Middle frontal gyrus (tissue), 1 donor: ENCODE results near the gene BAG3.
"Not testable (repeated sequence)": the region's sequence is repeated elsewhere in the genome, so short reads cannot be mapped to it uniquely, and the experiment has no call there.

Experiments used
- DNase-seq: peaks from one replicate; pipeline ENCODE4 v3.0.0-alpha.2; 2015; ENCODE audit warnings: low spot score; ENCODE audit errors: extremely low spot score

Gene BAG3

DNA sequence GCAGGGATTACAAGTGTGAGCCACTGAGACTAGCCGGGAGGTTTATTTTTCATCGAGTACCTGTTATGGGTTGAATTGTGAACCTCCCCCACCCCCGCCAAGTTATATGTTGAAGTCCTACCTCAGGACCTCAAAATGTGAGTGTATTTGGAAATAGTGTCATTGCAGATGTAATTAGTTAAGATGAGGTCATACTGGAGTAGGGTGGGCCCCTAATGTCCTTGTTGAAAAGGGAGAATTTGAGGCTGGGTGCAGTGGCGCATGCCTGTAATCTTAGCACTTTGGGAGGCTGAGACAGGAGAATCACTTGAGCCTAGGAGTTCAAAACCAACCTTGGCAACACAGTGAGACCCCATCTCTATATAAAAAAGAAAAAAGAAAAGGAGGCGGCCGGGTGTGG is 10.8 kb upstream of the BAG3 start:
- DNase-seq: no peak

DNA sequence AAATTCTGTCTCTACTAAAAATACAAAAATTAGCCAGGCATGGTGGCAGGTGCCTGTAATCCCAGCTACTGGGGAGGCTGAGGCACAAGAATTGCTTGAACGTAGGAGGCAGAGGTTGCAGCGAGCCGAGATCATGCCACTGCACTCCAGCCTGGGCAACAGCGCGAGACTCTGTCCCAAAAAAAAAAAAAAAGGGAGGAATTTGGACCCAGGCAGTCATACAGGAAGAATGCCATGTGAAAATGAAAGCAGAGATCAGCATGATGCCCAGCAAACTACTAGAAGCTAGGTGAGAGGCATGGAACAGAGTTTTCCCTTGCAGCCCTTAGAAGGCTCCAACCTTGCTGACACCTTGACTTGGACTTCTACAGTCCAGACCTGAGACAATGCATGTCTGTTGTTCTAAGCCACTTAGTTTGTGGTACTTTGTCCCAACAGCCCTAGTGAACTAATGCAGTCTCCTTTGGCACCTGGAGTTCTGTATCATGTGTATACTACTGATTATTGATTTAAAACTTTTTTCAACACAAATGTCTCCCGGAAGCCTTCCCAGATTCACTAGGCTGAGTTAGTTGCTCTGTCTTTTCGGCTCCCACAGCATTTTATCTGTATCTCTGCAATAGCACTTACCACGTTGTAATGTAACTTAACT is 10.2 kb upstream of the BAG3 start:
- DNase-seq: no peak

DNA sequence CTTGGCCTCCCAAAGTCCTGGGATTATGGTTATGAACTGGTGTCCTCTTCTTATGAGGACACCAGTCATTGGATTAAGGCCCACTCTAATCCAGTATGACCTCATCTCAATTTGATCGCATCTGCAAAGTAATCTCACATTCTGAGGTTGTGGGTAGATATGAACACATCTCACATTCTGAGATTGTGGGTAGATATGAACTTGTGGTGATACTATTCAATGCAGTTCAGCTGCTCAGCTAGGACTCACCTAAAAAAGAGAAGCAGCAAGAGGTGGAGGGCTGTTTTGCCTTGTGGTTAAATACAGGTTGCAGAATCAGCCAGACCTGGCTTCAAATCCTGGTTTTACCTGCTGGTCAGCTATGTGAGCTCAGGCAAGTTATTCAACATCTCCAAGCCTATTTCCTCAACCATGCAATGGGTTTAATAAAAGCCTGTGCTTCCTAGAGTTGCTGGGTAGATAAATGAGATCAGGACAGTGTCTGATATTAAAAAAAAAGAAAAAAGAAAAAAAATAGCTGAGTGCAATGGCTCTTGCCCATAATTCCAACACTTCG is 8.5 kb upstream of the BAG3 start:
- no peak for DNase-seq

DNA sequence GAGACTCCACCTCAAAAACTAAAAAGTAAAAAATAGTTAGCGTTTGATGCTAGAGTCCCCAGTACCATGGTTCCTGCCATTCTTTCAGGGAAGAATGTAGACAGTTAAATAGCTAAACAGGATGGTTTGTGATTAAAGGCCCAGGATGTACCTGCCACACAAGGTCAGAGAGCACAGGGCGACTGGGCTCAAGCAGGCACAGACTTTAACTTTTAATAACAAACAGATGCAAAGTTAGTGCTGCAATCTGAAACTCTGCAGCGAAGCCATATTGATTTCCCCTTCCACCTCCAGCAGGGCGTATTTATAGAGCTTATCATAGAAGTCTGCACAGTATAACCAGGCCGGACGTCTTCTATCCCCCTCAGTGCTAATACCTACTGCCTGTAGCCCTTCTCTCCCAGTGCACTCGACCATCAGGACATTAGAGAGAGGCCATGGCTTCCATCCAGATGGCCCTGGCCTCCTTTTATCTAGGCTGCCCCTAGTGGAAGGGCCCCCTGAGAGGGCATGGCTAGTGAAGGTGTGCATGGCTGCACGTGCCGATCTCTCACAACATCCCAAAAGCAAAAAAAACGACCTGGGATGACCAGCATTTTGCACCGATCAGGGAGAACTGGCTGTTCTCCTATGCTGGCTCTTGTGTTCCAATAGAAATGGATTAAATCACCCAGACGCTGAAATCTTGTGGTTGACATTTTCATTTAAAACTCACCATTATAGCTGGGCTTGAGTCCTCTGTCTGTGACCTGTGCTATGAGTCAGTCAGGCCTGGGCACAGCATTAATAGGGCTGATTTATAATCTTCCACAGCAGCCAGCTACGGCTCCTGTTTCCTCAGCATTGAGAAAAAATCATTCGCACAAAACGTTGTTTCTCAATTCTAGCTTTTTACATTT is 7.6 kb upstream of the BAG3 start:
- DNase-seq: no peak

DNA sequence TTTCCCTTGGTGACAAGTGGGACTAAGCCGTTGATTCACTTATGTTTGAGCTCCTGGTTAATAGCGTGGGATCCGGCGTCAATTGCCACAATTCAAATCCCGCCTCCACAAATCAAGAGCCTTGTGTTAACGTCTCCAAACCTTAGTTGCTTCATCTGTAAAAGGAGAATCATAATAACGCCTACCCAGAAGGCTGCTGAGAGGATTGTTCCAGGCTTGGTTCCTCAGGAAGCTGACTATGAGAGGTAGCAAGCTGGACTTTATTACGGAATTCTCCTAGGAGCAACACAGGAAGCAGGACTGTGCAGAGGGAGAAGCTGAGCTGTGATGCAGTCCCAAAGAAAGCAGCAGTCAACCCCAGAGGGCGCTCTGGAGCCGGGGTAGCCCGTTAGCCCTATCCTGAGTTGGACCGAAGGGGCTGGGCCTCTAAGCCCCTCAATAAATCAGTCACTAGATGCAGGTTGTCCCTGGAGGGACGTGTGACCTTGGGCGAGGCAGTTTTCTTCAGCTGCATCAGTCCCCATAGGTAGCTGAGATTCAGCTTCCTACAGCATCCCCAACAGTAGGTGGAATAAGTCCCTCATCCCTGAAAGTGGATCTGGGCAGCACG is 6.9 kb upstream of the BAG3 start:
- no peak for DNase-seq

DNA sequence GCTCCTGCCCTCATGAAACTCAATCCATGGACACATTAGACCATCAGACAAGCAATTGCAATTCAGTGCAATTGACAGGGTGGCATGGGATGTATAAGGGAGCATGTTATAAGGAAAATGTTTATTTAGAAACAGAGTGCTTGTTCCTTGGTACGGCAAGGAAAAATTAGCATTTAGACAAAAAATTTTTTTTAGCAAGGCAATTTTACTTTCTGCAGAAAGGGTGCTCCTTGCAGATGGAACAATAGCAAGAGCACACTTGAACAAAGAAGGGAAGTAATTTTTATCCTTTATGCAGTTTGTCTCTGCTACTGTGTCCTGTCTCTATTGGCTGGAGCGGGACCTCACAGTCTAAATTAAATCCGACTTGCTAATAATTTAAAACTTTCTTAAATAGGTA is 6.2 kb upstream of the BAG3 start:
- DNase-seq: no peak

DNA sequence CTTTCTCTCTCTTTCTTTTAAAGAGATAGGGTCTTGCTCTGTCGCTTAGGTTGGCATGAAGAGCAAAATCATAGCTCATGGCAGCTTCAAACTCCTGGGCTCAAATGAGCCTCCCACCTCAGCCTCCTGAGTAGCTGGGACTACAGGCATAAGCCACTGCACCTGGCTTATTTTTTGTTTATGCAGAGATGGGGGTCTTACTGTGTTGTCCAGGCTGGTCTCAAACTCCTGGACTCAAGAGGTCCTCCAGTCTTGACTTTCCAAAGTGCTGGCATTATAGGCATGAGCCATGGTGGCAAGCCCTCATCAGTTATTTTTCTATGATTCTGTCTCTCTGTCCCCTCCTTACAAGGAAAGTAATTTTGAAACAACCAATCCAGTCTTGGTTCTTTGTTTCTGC is 1.1 kb upstream of the BAG3 start:
- DNase-seq: no peak

DNA sequence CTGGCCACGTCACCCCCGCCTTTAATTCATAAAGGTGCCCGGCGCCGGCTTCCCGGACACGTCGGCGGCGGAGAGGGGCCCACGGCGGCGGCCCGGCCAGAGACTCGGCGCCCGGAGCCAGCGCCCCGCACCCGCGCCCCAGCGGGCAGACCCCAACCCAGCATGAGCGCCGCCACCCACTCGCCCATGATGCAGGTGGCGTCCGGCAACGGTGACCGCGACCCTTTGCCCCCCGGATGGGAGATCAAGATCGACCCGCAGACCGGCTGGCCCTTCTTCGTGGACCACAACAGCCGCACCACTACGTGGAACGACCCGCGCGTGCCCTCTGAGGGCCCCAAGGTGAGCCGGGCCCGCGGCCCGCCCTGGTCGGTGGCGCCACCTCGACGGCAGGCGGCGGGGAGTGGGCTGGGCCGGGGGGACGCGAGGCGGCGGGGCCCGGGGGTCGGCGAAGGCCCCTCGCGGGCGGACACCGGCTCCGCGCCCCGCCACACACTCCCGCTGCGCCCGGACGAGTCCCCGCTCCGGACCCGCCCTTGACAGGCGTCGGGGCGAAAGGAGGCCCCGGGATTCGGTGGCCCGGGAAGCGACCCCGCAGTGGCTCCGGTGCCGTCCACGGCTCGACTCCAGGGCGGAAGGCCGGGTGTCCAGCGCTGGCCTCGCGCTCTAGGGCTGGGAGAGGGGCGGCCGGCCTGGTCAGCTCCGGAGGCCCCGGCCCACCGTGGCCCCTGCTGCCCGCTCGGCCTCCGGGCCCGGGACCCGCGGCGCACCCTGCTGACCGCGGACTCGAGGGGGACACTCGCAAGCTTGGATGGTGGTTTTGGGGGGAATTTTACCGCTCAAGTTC is 557 bp downstream of the BAG3 start:
- DNase-seq: no peak

DNA sequence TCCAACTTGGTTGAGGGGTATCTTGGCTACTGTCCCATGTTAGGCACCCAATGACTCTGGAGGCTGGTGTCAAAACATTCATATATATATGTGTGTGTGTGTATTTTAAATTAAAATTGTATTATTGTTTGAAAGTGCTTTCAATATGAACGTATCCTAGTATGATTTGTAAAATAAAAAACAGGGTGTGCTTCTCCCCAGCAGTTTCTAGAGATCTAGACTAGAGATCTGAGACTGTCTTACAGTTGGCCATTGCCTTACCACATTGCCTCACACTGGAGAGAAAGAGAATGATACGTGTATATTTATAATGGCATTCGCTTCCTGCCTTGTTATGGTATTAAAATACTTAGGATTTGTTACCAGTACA is 1.2 kb downstream of the BAG3 start:
- no peak for DNase-seq

DNA sequence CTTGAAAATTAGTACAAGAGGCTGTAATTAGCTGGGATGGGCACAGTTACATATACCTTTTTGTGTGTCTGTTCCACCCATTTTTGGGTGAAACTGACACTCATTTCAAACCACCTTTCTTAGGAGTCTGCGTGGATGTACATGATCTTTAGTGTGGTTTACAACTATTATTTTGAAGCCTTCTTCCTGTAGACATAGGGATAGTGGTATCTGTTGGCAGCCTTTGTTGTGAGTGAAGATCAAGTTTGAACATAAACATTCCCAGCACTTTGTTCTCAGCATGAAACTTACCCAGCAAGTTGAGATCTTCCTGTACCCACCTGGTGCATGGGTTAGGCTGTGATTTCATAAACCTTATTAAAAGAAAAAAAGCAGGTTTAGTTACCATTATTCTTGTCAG is 2.0 kb downstream of the BAG3 start:
- no peak for DNase-seq

DNA sequence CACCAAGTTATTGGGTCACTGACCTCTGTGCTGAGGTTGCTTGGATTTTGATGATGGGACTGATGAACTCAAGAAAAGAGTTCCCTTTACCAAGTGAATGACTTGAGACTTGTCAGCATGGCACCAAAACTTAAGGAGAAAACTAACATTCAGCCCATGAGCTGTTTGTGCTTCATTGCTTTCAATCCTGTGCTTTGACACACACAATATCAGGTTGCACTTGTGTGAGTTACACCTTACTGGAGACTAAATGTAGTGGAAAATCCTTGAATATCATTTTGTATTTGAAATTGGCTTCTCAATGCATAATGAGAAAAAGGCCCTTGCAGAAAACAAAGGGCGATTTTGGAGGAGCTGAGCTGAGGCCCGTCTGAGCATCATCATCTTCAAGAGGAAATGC is 2.7 kb downstream of the BAG3 start:
- DNase-seq: no peak

DNA sequence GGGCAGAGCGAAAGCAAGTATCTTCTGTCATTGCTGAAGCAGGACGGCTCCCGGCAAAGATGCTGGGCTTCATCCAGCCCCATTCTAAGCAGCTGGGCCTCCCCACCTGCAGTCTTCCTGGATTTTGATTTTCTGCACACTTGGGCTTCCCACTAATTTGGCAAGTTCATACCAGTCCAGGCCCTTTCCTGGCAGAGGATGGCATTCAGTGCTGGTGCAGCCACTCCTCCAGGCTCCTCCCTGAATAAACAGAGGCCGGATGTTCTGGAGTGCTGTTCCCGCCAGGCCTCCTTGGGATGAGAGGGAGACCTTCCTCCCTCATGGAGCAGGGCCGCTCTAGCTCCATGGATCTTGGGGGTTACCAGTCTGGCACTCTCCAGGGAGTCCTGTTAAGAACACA is 3.4 kb downstream of the BAG3 start:
- no peak for DNase-seq

DNA sequence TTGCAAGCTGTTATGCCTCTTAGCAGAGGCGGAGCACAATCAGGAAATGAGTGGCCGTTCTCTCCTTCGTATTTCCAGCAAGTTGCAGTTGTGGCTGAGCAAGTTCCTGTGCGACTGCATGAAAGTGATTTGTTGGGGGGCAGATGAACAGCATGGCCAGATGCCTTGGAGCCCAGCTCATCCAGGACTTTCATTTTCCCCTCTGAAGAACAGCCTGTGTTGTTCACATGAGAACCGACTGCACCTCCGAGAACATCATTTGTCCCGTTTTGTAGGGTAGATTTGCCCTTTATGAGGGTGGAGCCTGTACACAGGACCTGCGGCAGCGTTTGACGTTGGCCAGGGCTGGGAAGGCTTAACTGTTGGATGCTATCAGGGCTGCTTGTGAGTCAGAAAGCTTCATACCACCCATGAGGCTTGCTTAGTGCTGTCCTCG is 4.4 kb downstream of the BAG3 start:
- no peak for DNase-seq

DNA sequence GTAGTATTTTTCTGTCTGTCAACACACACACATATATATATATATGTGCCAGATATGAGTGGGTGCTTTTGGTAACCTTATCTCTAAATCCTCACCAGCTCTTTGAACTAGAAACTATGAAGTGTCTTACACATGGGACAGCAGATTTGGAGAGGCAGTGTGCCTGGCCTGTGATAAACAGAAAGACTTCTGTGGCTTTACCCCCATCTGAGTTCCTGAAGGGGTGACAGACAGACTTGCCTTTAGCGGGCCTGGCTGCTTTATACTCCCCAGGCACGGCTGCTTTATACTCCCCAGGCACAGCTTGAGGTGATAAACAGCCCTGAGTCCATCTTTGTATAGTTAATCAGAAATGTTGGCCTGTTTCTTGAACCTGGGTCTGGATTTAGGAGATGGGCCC is 5.6 kb downstream of the BAG3 start:
- no peak for DNase-seq

DNA sequence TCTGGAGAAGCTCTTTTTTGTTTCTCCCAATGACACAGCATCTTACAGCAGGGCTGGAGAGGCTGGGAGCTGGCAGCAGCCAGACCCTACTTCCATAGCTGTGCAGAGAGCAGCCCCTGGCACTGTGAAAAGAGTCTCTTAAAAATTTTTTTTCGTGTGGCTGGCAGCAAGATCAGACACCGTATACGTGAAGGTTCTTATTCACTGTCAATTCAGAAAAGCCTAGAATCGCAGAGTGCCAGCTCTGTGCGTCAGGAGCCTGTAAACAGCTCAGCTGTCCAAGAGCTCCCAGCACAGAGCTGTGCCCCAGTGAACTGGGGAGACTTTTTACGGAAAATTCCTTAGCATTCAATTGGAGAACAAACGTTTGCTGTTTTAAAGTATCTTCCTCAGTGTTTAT is 6.5 kb downstream of the BAG3 start:
- DNase-seq: no peak

DNA sequence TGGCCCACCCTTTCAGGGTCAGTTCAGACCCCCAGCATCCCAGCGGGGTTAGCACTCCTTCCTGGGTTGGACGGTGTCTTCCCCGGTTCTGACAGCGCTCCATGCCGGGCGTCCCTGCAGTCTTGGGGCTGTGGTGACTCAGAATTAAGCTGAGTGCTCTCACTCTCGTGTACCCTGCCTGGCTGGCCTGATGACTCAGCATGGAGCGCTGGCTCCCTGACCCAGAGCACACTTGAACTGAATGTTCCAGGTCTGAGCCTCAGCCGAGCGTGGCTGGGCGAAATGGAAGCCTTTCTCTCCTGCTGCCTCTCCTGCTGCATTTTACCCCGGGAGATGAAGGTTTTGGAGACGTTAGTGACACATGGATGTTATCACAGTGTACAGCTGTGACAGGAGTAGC is 7.1 kb downstream of the BAG3 start:
- no peak for DNase-seq

DNA sequence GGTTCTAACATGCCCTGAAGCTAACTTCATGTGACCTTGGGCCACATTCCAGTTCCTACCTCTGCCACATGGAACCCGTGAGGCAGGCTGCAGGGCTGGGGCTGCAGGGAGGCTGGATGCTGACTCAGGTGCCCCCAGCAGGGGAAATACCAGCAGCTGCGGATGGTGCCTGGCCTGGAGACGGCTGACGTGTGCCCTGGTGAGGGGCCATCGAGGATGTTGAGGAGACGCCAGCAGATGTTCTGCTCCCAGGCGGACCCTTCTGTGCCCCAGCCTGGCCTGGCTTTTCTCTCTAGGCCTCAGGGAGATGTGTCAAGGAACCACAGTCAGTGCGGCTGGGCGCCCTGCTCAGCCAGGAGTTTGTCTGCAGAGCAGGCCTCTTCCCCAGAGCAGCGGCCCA is 8.8 kb downstream of the BAG3 start:
- no peak for DNase-seq

DNA sequence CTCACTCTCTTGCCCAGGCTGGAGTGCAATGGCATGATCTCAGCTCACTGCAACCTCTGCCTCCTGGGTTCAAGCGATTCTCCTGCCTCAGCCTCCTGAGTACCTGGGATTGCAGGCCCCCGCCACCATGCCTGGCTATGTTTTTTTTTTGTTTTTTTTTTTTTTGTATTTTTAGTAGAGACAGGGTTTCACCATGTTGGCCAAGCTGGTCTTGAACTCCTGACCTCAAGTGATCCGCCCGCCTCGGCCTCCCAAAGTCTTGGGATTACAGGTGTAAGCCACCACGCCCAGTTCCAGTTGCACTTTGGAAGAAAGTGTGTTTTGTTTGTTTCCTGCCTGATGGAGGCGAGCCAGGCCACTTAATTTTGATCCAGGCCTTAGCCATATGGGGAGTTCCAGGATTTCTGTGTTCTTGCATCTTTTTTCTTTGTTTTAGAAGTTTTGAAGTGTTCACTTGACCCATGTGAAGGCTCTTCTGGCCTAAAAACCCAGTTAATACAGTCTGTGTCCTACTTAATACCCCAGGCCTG is 11.0 kb downstream of the BAG3 start:
- not testable (repeated sequence) for DNase-seq

DNA sequence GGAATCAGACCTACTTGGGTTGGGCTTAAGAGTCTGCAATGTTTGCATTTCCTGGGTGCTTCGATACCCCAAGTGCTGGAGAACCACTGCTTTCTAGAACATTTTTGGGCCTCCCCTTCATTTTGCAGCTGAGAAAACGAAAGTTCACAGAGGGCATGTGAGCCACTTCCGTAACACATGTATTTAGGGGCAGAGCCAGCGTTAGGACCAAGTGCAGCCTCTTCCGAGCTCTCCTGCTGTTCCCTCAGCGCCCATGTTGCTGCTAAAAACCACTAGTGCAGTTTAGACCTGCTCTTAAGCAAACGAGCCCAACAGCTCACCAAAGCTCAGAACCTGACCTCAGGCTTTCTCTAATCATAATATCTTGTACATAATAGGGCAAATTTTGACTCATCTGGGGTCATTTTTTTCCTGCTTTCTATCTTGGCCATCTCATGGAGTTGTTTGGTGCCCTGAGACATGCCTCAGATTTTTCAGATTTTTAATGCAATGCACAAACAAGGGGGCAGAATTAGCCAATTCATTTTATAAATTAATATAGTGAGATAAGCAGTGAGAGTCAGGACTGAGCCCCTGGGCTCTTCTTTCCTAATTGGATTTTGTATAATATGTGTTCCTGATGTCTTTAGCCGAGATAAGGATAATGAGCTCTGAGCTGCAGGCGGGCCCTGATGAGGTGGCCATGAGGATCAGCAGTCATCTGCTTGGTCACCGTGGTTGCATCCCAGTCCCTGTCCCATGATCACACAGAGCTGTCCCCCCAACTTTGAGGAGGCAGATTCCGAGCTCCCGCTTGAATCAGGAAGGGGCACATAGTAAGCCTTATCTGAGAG is 12.9 kb downstream of the BAG3 start:
- no peak for DNase-seq
